Activated CD4-positive, alpha-beta T cell treated with anti-CD3 and anti-CD28 coated beads, Interleukin-2, amount 50 U/mL, for 16 hours (primary cell): Measurements from ENCODE around the gene HLA-F.

Source experiments
- DNase-seq: peaks from one replicate; pipeline ENCODE4 v3.0.0-alpha.2; 2020

The HLA-F gene

GRCh38 chr6:29744621-29745020 is 21.4 kb downstream of the HLA-F start:
- no peak for DNase-seq

- DNase-seq, result no peak
Measured at GRCh38 chr6:29745386-29745785, 22.2 kb downstream of the HLA-F start.

GRCh38 chr6:29745855-29746449 is 22.7 kb downstream of the HLA-F start:
- DNase-seq, result no peak

- DNase-seq, result no peak
Measured at GRCh38 chr6:29746846-29747687, 23.8 kb downstream of the HLA-F start.

- DNase-seq, result no peak
Measured at GRCh38 chr6:29747688-29748250, 24.5 kb downstream of the HLA-F start.

- DNase-seq, result peak; percentile 84
Measured at GRCh38 chr6:29748391-29749307, 25.4 kb downstream of the HLA-F start.

- no peak for DNase-seq
Measured at GRCh38 chr6:29749308-29749662, 26.1 kb downstream of the HLA-F start.

- DNase-seq, result no peak
Measured at GRCh38 chr6:29749668-29750067, 26.4 kb downstream of the HLA-F start.

- no peak for DNase-seq
Measured at GRCh38 chr6:29750709-29751108, 27.5 kb downstream of the HLA-F start.

- DNase-seq, result no peak
Measured at GRCh38 chr6:29751480-29751879, 28.2 kb downstream of the HLA-F start.

- DNase-seq, result peak; percentile 86
Measured at GRCh38 chr6:29752451-29753308, 29.4 kb downstream of the HLA-F start.

GRCh38 chr6:29753309-29753644 is 30.0 kb downstream of the HLA-F start:
- no peak for DNase-seq

- DNase-seq, result no peak
Measured at GRCh38 chr6:29755295-29755871, 32.1 kb downstream of the HLA-F start.

GRCh38 chr6:29757282-29757681 is 34.0 kb downstream of the HLA-F start:
- DNase-seq, result no peak

GRCh38 chr6:29757701-29758293 is 34.6 kb downstream of the HLA-F start:
- DNase-seq, result no peak

- no peak for DNase-seq
Measured at GRCh38 chr6:29758761-29759160, 35.5 kb downstream of the HLA-F start.

GRCh38 chr6:29759457-29759856 is 36.2 kb downstream of the HLA-F start:
- no peak for DNase-seq

- DNase-seq, result no peak
Measured at GRCh38 chr6:29760328-29760727, 37.1 kb downstream of the HLA-F start.

GRCh38 chr6:29762051-29762450 is 38.8 kb downstream of the HLA-F start:
- no peak for DNase-seq

GRCh38 chr6:29762781-29763214 is 39.6 kb downstream of the HLA-F start:
- DNase-seq, result no peak

GRCh38 chr6:29763491-29764289 is 40.5 kb downstream of the HLA-F start:
- DNase-seq, result peak; percentile 76
